Left lung (tissue), 10 donors: ENCODE measurements around the gene ZNF790. TPM values are rescaled to one million over a fixed set of nuclear protein-coding genes. Genes with fewer than 3 reads are reported as not detected.

Experiments
- ATAC-seq: fragments of 200-7000 bp; cut with Tn5 transposase; one replicate; pipeline ENCODE4 v1.9.1; 2020; ENCODE audit warnings: moderate library complexity
- DNase-seq, 4 donors: peaks; one replicate each; pipeline ENCODE4 v3.0.0-alpha.2; 2013 to 2020
- H3K27ac ChIP-seq, 2 donors: fragments of 200-600 bp; sonication (generic) in 1 of 2; one replicate each; pipeline versions ENCODE4 v1.5.0 to v1.8.0; 2020 to 2021
- H3K27me3 ChIP-seq, 2 donors: fragments of 200-600 bp; sonication (generic) in 1 of 2; one replicate each; pipeline versions ENCODE4 v1.5.0 to v1.8.0; 2020 to 2021
- H3K36me3 ChIP-seq, 2 donors: fragments of 200-600 bp; sonication (generic) in 1 of 2; one replicate each; pipeline versions ENCODE4 v1.5.0 to v1.8.0; 2020 to 2021
- H3K4me1 ChIP-seq, 2 donors: fragments of 200-600 bp; one replicate each; pipeline ENCODE4 v1.8.0; 2021
- H3K4me3 ChIP-seq, 2 donors: fragments of 200-600 bp; sonication (generic) in 1 of 2; one replicate each; pipeline versions ENCODE4 v1.5.0 to v1.8.0; 2020 to 2021; ENCODE audit warnings: mild to moderate bottlenecking in 1 of 2
- H3K9me3 ChIP-seq, 2 donors: fragments of 200-600 bp; sonication (generic) in 1 of 2; one replicate each; pipeline versions ENCODE4 v1.5.0 to v1.8.0; 2020 to 2021
- intact Hi-C, 2 donors: fragments of 100-400 bp; cut with DNase I; formaldehyde crosslinking; loops; one replicate each; pipeline versions ENCODE4 v1.11.2 to v1.14.2; 2022
- polyA plus RNA-seq, 6 donors: library from polyadenylated mRNA; unstranded; fragments of 120-200 nt; gene quantifications; one replicate each; pipeline ENCODE4 v1.2.1, GENCODE V29; 2013; ENCODE audit not compliant: insufficient read length in 6 of 6
- total RNA-seq, 2 donors: library from RNA; stranded (reverse); fragmentation: NEBNext Ultra II Directional; extraction: Animal tissue kit (Norgen Biotek cat#: 25700); gene quantifications; one replicate each; pipeline ENCODE4 v1.2.1, GENCODE V29; 2021
- TF ChIP-seq, protein P1 (sequence below), 2 donors: fragments of 200-600 bp; sonication (generic) in 1 of 2; IDR thresholded peaks; one replicate each; pipeline versions ENCODE4 v1.5.0 to v1.8.0; 2021; ENCODE audit warnings: antibody characterized with exemption in 2 of 2
- donor health status: DM: no; HTN: yes; CAD: no.
- donor health status: DM: no; HTN: no; CAD: no.

Gene ZNF790
- total and polyA plus RNA-seq, 8 donors, result 6.8 to 15.1 (median 12.4) TPM

DNA sequence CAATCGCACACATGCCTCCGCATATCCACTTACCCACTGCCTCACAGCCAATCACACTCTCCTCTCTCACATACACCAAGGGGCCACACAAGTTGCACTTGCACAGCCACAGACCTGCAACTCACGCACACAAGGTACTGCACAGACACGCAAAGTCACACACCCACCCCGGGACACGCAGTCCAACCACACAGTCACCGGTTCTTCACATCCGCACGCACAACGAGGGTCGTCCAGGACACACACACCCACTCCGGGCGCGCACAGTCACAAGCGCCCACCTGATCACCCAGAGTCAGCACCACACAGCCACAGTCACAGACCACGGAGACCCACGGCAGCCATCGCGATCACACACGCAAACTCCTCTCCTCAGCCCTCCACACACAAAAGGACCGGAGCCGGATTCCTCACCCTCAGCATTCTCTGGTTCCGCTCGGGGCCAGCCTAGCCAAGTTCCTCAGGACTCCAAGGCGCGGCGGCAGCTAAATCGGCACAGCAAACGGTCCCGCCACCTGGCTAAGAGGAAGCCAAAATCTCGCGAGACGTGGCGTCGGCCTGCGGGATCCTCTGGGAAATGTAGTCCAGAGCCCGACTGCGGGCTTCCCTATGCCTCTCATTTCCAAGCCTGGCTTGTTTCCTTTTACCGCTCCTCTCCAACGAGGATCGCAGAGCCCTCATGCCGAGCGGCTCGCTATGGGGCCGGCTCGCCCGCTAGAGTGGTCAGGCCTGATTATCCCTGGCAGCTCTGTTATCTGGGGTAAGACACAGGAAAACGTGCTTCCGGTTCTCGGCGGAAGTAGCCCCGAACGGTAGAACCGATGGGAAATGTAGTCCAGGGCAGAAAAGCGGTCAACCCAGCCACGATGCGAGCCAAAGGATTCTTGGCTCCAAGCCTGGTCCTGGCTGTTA lies 65.6 kb downstream of the ZNF790 start, which contains the start of gene ZNF850:
Gene ZNF850, minus strand, starts transcription at position 497 of the 912 bp plus-strand sequence. CDS start 10,201 bp downstream, outside the sequence.
- ATAC-seq, result peak; percentile 98
- peak; percentile 95 to 98 (median 96) for DNase-seq
- Histone ChIP-seq H3K36me3 (peaks cover 0 to under 1% of the 10 kb centered on the region in 2 donors), H3K9me3 (peaks cover 0 to 73% of the 10 kb centered on the region in 2 donors), H3K4me1 (peaks cover 4 to 14% of the 10 kb centered on the region in 2 donors), H3K27me3 (peaks cover 0 to 6% of the 10 kb centered on the region in 2 donors), H3K27ac (peak within 1 kb of the TSS; percentile 62 to 75), H3K4me3 (peak within 1 kb of the TSS; percentile 58 to 84)
- intact Hi-C loops, result no loop called here
- TF ChIP-seq, protein P1, sequence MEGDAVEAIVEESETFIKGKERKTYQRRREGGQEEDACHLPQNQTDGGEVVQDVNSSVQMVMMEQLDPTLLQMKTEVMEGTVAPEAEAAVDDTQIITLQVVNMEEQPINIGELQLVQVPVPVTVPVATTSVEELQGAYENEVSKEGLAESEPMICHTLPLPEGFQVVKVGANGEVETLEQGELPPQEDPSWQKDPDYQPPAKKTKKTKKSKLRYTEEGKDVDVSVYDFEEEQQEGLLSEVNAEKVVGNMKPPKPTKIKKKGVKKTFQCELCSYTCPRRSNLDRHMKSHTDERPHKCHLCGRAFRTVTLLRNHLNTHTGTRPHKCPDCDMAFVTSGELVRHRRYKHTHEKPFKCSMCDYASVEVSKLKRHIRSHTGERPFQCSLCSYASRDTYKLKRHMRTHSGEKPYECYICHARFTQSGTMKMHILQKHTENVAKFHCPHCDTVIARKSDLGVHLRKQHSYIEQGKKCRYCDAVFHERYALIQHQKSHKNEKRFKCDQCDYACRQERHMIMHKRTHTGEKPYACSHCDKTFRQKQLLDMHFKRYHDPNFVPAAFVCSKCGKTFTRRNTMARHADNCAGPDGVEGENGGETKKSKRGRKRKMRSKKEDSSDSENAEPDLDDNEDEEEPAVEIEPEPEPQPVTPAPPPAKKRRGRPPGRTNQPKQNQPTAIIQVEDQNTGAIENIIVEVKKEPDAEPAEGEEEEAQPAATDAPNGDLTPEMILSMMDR (IDR thresholded peaks at IDR 0.05), result no peak

DNA sequence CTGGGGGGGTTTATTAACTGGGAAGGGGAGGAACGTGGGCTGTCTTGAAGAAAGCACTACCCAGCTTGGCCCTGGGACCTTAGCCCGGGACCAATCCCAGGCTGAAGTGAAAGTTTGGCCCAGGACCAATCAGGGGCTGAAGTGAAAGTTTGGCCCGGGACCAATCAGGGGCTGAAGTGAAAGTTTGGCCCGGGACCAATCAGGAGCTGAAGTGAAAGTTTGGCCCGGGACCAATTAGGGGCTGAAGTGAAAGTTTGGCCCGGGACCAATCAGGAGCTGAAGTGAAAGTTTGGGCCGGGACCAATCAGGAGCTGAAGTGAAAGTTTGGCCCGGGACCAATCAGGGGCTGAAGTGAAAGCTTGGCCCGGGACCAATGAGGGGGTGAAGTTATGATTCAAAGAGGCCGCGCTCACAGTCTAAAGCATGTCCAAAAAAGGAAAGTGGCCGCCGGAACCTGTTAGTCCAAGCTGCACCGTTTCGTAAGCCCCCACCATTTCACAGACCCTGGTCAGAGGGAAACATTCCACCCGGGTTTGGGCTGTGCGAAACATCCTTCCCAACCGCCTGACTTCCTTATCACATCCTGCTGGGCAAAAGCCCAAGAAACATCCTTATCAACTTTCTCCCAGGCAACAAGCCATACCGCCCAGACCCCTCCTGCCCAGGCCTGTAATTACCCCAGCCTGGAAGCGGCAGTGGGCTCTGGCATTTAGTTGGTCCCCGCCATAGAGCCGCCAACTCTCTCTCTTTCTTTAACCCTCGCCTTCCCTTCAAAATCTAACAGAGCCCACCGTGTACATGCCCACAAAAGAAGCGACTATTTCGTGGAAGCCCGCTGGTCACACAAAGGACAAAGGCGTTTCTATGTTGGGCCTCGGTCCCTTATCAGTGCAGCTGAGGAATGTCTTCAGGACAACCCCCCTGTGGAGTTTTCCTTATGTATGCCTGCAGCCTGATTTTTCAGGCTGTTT lies 66.6 kb downstream of the ZNF790 start:
- peak overlapping the region; percentile 58 to 84 for H3K4me3 ChIP-seq
- TF ChIP-seq, protein P1 (IDR thresholded peaks at IDR 0.05), result no peak
- H3K9me3 ChIP-seq, result peaks cover 0 to 73% of the 10 kb centered on the region in 2 donors
- peak overlapping the region; percentile 62 to 75 for H3K27ac ChIP-seq
- peaks cover 4 to 14% of the 10 kb centered on the region in 2 donors for H3K4me1 ChIP-seq
- intact Hi-C loops, result no loop called here
- H3K27me3 ChIP-seq, result peaks cover 0 to 6% of the 10 kb centered on the region in 2 donors
- ATAC-seq (no peak), DNase-seq (peak in 3 of 4 donors; percentile 56 to 96 (median 90))
- peaks cover 0 to 6% of the 10 kb centered on the region in 2 donors for H3K36me3 ChIP-seq

Other genes with a start within 250 kb of the ZNF790 start
- 1 to 10 TPM; 3.4 to 3.5 TPM for gene ZNF382, start 233.1 kb downstream of the ZNF790 start, total RNA-seq
- 10 to 100 TPM; 10.0 to 14.1 (median 12.1) TPM for gene ZNF382, start 233.1 kb downstream of the ZNF790 start, polyA plus RNA-seq
- 1 to 10 TPM; 5.5 to 6.9 TPM for gene ZNF461, start 171.6 kb downstream of the ZNF790 start, total RNA-seq
- 10 to 100 TPM; 14.7 to 15.9 (median 15.3) TPM for gene ZNF461, start 171.6 kb downstream of the ZNF790 start, polyA plus RNA-seq
- gene ZNF567, start 150.8 kb downstream of the ZNF790 start, total RNA-seq, result 1 to 10 TPM; 5.3 to 6.6 TPM
- gene ZNF567, start 150.8 kb downstream of the ZNF790 start, polyA plus RNA-seq, result 10 to 100 TPM; 10.6 to 15.6 (median 13.0) TPM
- gene ZNF850, start 65.6 kb downstream of the ZNF790 start, total RNA-seq, result 1 to 10 TPM; 3.3 to 4.1 TPM
- gene ZNF850, start 65.6 kb downstream of the ZNF790 start, polyA plus RNA-seq, result 1 to 10 TPM; 4.3 to 6.4 (median 4.7) TPM
- 1 to 10 TPM; 3.1 to 3.6 TPM for gene ZNF345, start 12.5 kb upstream of the ZNF790 start, total RNA-seq
- gene ZNF345, start 12.5 kb upstream of the ZNF790 start, polyA plus RNA-seq, result 10 to 100 TPM; 19.2 to 26.4 (median 23.1) TPM
- gene ZNF829, start 77.9 kb upstream of the ZNF790 start, total RNA-seq, result 1 to 10 TPM; 2.4 to 2.9 TPM
- 1 to 10 TPM; 6.3 to 7.6 (median 7.5) TPM for gene ZNF829, start 77.9 kb upstream of the ZNF790 start, polyA plus RNA-seq
- 1 to 10 TPM; 7.1 to 9.3 TPM for gene ZNF568, start 77.9 kb upstream of the ZNF790 start, total RNA-seq
- 10 to 100 TPM; 25.5 to 31.8 (median 29.7) TPM for gene ZNF568, start 77.9 kb upstream of the ZNF790 start, polyA plus RNA-seq
- 10 to 100 TPM in 1 of 2 donors, 1 to 10 TPM in 1; 5.9 to 12.3 TPM for gene ZNF420, start 240.0 kb upstream of the ZNF790 start, total RNA-seq
- 10 to 100 TPM; 20.7 to 22.9 (median 21.9) TPM for gene ZNF420, start 240.0 kb upstream of the ZNF790 start, polyA plus RNA-seq